ENCODE data around the gene SWAP70. TPM values are rescaled to one million over a fixed set of nuclear protein-coding genes. Genes with fewer than 3 reads are reported as not detected.

The SWAP70 gene
- total and polyA plus RNA-seq, 2 of the 8 experiments (the other 6 are each of a cell fraction or from before 2014, with no cell fraction given) = 14.8 to 37.5 TPM

DNA sequence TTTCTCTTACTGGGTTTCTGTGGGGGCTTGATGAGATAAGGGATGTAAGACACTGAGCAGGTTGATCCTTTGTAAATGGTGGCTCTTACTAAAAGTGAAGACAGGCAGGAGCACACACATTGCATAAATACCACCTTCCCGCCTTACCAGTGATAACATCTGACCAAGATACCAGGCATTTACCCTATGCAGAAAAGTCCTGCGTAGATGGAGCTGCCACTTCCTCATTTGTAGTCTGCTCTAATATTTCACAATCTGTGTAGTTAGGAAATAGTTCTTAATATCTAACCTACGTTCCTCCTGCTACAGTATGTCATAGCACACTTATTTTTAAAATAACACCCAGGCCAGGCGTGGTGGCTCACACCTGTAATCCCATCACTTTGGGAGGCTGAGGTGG, 23.9 kb upstream of the SWAP70 start (continued):
- TF ChIP-seq TAF7 (optimal IDR thresholded peaks at IDR 0.05; ENCODE audit: borderline replicate concordance, low read depth, low read length) = no peak
- no peak for TF ChIP-seq RBBP5 (IDR thresholded peaks at IDR 0.05; ENCODE audit: borderline replicate concordance, low read depth, low read length)
